Large intestine (tissue), 3 donors: ENCODE data around the gene MNX1. TPM values are rescaled to one million over a fixed set of nuclear protein-coding genes. Genes with fewer than 3 reads are reported as not detected.
A peak's percentile ranks its signal among the peaks of the same experiment; 100 is the strongest.

Experiments
- DNase-seq, 2 donors: peaks; one replicate each; pipeline versions ENCODE4 v3.0.0 to v3.0.0-alpha.2; 2013
- H3K27ac ChIP-seq: one replicate; pipeline ENCODE4 v1.5.1; 2013; ENCODE audit warnings: low read length
- H3K27me3 ChIP-seq: 2 replicates; pipeline ENCODE4 v1.6.1; 2013; ENCODE audit warnings: low read length; ENCODE audit not compliant: control insufficient read depth, insufficient read depth
- H3K36me3 ChIP-seq: 2 replicates; pipeline ENCODE4 v1.6.1; 2013; ENCODE audit warnings: low read length; ENCODE audit not compliant: control insufficient read depth, insufficient read depth
- H3K4me1 ChIP-seq: one replicate; pipeline ENCODE4 v1.6.1; 2013; ENCODE audit warnings: low read length; ENCODE audit not compliant: control insufficient read depth, insufficient read depth
- H3K4me3 ChIP-seq: one replicate; pipeline ENCODE4 v1.5.1; 2013; ENCODE audit warnings: low read length
- H3K9me3 ChIP-seq: one replicate; pipeline ENCODE4 v1.6.1; 2013; ENCODE audit warnings: mild to moderate bottlenecking, low read depth, low read length, moderate library complexity; ENCODE audit not compliant: control insufficient read depth
- WGBS: methylation state at CpG from one replicate; pipeline ENCODE4 v1.1.5; 2013; ENCODE audit warnings: low lambda C conversion rate; ENCODE audit not compliant: insufficient coverage; 5-methylcytosine and 5-hydroxymethylcytosine counted together
- polyA plus RNA-seq: library from polyadenylated mRNA; unstranded; fragments of 120-200 nt; gene quantifications from one replicate; pipeline ENCODE4 v1.2.1, GENCODE V29; 2013

Gene MNX1
- polyA plus RNA-seq, 1 donor = 14.5 TPM

DNA sequence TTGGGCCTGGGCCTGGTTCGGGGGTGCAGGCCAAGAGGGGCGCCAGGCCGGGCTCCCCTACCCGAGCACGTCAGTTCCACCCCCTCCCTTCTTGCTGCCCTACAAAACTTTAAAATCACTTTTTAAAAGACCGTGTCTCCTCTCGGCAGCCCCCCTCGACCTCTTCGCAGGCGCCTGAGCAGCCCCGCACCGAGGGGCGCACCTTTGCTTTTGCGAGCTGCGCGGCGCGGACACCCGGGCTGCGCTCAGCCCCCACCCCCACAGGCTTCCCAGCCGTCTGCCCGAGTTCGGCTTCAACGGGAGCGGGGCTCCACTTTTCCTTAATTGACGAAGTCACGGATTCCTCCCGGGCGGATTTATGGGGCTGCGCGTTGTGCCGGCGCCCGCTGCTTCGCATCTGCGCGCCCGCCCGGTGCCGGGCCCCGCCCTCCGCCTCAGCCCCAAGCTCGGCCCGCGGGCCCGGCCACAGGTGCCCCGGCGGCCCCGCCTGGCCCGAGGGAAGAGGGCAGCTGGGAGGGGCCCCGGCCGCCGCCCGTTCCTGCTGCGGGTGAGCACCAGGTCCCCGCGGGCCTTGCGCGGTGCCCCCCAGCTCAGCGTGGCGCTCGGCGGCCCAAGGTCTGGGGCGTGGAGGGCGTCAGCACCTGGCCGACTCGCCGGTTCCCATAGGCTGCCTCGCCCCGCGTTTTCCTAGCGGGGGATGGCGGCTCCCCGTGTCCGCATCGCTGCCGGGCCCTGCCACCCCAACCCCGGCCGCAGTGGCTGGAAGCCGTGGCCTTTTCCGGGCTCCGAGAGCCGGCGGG lies 10.8 kb upstream of the MNX1 start:
- Histone ChIP-seq H3K4me1 (peaks cover 24% of the 10 kb centered on the region), H3K4me3 (no peak overlapping the region), H3K9me3 (peaks cover 17% of the 10 kb centered on the region), H3K36me3 (no peaks in the 10 kb centered on the region), H3K27me3 (peaks cover 94% of the 10 kb centered on the region), H3K27ac (no peak overlapping the region)
- no peak for DNase-seq
- no CpG with 5 or more reads among the region's 84 CpGs for WGBS

DNA sequence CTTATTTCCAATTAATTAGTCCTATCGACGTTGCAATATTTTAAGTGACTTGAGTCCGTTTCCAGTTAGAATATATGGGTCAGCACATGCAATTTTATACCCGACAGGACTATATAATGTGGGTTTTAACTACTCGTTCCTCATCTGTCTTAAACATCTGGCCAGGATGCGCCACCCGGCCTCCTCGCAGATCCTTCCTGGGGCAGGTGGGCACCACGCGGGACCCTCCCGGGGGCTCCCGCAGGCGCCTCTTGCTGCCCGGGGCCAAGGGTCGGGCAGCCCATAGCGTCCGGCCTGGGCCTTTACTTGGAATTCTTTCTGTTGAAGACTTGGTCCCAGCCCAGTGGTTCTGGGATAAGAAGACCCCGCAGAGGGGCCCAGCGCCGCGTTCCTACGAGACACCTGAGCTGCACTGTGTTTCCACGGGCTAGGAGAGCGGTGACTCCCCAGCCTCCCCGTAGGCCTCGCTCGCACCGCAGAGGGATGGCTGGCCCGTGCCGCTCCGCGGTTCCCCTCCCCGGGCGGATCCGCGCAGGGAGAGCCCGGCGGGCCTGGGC lies 10.1 kb upstream of the MNX1 start:
- DNase-seq = no peak
- H3K36me3 ChIP-seq = no peaks in the 10 kb centered on the region
- H3K9me3 ChIP-seq = peaks cover 17% of the 10 kb centered on the region
- no peak overlapping the region for H3K27ac ChIP-seq
- H3K4me3 ChIP-seq = no peak overlapping the region
- peaks cover 96% of the 10 kb centered on the region for H3K27me3 ChIP-seq
- H3K4me1 ChIP-seq = peaks cover 24% of the 10 kb centered on the region
- WGBS = 7% methylated on average over 3 of the region's 38 CpGs

DNA sequence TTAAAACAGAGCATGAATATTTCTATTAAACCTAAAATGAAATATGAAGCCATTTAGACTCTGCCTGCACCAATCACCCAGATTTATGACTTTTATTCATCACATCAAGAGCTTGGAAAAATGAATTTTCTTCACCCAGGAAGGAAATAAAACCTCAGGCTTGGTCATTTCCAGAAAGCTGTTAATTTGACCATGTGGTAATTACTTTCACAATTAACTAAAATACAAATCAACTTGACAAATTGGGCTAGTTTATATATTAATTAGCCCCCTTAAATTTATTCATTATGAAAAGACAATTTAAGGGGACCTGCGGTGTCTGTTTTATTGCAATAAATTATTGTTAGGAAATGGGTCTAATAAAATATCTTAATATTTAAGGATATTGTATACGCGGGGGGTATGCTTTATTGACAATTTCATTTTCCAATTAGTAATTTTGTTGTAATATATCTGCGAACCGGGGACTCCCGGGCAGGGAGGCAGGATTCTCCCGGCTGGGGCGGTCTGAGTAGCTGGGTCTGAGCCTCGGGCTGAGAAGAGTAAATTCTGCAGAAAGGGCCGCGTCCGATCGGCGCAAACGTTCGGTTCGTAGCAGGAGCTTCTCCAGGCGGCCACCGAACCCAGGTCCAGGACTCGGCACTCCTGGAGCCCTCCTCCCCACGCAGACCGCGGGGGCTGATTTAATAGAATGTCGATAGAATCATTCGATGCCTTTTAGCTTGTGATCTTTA lies 9.4 kb upstream of the MNX1 start:
- no CpG with 5 or more reads among the region's 25 CpGs for WGBS
- peaks cover 24% of the 10 kb centered on the region for H3K4me1 ChIP-seq
- H3K9me3 ChIP-seq = peaks cover 17% of the 10 kb centered on the region
- H3K27ac ChIP-seq = no peak overlapping the region
- H3K27me3 ChIP-seq = peaks cover 96% of the 10 kb centered on the region
- H3K4me3 ChIP-seq = no peak overlapping the region
- no peak for DNase-seq
- no peaks in the 10 kb centered on the region for H3K36me3 ChIP-seq

DNA sequence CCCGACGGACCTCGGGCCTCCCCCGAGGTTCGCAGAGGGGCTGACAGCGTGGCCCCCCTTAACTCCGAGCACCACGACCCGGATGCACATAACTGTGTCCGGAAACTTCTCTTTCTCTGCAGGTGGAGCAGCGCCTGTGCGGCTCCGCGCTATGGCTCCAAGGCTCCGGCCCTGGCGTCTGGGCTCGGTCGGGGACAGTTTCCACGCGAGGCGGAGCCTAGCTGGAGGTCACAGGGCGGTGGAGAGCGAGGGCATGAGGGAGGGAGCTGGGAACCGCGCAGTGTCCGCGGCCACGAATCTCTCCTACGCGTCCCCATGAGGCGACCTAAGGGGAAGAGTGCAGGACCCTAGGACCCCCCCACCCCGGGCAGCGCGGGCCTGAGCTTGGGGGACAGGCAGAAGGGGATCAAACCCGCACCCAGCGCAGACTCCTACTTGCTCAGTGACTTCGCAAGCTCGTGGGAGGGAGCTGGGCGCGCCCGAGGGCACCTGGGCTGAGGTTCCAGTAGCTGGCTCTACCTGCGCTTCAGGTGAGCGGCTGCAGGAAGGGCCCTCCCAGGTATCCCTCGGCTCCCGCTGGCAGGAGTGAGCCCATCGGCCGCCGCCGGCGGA lies 8.6 kb upstream of the MNX1 start:
- Histone ChIP-seq H3K4me3 (peak overlapping the region; percentile 25), H3K4me1 (peaks cover 32% of the 10 kb centered on the region), H3K9me3 (peaks cover 17% of the 10 kb centered on the region), H3K36me3 (no peaks in the 10 kb centered on the region), H3K27me3 (peaks cover 96% of the 10 kb centered on the region), H3K27ac (no peak overlapping the region)
- no CpG with 5 or more reads among the region's 50 CpGs for WGBS
- peak in 1 of 2 donors; percentile 38 for DNase-seq

DNA sequence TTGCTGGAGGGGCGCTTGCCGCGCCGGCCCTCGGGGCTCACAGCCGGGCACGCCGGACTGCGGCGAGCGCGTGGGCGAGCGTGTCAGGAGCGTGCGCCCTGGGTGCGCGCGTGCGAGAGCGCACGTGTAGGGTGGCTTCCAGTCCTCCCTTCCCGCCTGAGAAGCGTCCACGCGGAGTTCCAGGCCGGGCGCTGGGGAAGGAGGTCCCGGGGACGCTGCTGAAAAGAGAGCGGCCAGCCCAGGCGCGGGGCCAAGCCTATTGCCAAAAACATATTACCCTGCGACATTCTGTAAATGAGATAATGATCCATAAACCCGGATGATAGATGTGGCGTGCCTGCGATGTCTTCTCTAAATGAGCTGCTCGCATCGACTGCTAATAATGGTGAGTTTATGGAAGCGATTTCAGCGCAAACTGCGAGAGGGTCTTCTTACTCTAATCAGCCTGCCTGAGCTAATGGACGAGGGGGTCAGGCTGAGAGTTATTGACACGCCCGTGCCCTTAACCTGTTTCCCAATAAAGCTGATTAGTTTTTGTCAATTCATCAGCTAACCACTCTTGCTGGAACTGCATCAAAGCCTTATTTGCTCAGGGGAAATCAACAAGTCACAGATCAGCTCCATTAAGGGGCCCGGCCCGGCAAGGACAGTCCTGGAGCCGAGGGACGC lies 8.0 kb upstream of the MNX1 start:
- DNase-seq = peak in 1 of 2 donors; percentile 47
- no peak overlapping the region for H3K4me3 ChIP-seq
- no CpG with 5 or more reads among the region's 49 CpGs for WGBS

GRCh38 chr7:157017603-157018327 lies 7.3 kb upstream of the MNX1 start:
- Histone ChIP-seq H3K27me3 (peaks cover 97% of the 10 kb centered on the region), H3K4me3 (no peak overlapping the region), H3K27ac (no peak overlapping the region), H3K4me1 (peaks cover 39% of the 10 kb centered on the region), H3K9me3 (peaks cover 17% of the 10 kb centered on the region), H3K36me3 (no peaks in the 10 kb centered on the region)
- WGBS = no CpG with 5 or more reads among the region's 48 CpGs
- no peak for DNase-seq

More for the DNA sequence above, 8.0 kb upstream of the MNX1 start:
- Histone ChIP-seq H3K9me3 (peaks cover 17% of the 10 kb centered on the region), H3K4me1 (peaks cover 38% of the 10 kb centered on the region), H3K27me3 (peaks cover 98% of the 10 kb centered on the region), H3K36me3 (no peaks in the 10 kb centered on the region), H3K27ac (no peak overlapping the region)

DNA sequence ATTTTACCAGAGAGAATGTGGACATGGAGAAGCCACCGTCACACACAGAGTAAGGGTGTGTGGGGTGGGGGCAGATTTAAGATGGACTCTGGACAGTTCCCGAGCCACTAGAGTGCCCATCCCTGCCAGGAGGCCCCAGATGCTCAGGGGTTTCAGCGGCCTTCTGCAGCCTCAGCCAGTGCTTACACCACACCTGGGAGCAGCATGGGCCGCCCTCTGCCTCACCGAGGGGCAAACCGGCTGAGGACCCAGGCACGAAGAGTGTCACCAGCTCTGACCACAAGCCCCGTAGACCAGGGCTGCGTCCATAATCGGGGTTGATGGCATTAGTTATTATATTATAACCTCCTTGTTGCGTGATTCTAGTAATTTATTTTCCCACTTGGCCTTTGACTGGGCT lies 6.7 kb upstream of the MNX1 start:
- H3K27ac ChIP-seq = no peak overlapping the region
- no peak overlapping the region for H3K4me3 ChIP-seq
- H3K27me3 ChIP-seq = peaks cover 94% of the 10 kb centered on the region
- peaks cover 36% of the 10 kb centered on the region for H3K4me1 ChIP-seq
- no peaks in the 10 kb centered on the region for H3K36me3 ChIP-seq
- no peak for DNase-seq
- whole genome bisulfite sequencing = no CpG with 5 or more reads among the region's 11 CpGs
- H3K9me3 ChIP-seq = peaks cover 17% of the 10 kb centered on the region

GRCh38 chr7:157016352-157017041 lies 6.0 kb upstream of the MNX1 start:
- H3K27me3 ChIP-seq = peaks cover 94% of the 10 kb centered on the region
- WGBS = no CpG with 5 or more reads among the region's 16 CpGs
- peaks cover 17% of the 10 kb centered on the region for H3K9me3 ChIP-seq
- H3K27ac ChIP-seq = no peak overlapping the region
- peaks cover 37% of the 10 kb centered on the region for H3K4me1 ChIP-seq
- no peak overlapping the region for H3K4me3 ChIP-seq
- no peak for DNase-seq
- no peaks in the 10 kb centered on the region for H3K36me3 ChIP-seq

GRCh38 chr7:157016024-157016351 lies 5.5 kb upstream of the MNX1 start:
- peaks cover 17% of the 10 kb centered on the region for H3K9me3 ChIP-seq
- no peak overlapping the region for H3K4me3 ChIP-seq
- H3K4me1 ChIP-seq = peaks cover 42% of the 10 kb centered on the region
- no CpG with 5 or more reads among the region's 11 CpGs for WGBS
- H3K27me3 ChIP-seq = peaks cover 96% of the 10 kb centered on the region
- no peaks in the 10 kb centered on the region for H3K36me3 ChIP-seq
- no peak for DNase-seq
- no peak overlapping the region for H3K27ac ChIP-seq
